Measurements from ENCODE around the gene ADARB2.

The ADARB2 gene

GRCh38 chr10:1206601-1207000 lies 530.7 kb downstream of the ADARB2 start:
- no peak overlapping the region for H3K27ac ChIP-seq (ENCODE audit: low read depth, low read length)
- H3F3A ChIP-seq (ENCODE audit: control insufficient read depth, insufficient read depth), result no peaks in the 10 kb centered on the region
- H4K20me1 ChIP-seq (ENCODE audit: control insufficient read depth, insufficient read depth, low read depth, low read length), result no peaks in the 10 kb centered on the region
- no peaks in the 10 kb centered on the region for H3K79me2 ChIP-seq (ENCODE audit: control insufficient read depth, low read length)
- TF ChIP-seq CTCF (IDR thresholded peaks at IDR 0.05; ENCODE audit: low read depth, low read length, poor library complexity, severe bottlenecking) (no peak), EZH2phosphoT487 (IDR thresholded peaks at IDR 0.05; ENCODE audit: borderline replicate concordance, low read length) (no peak)
- H3K9me3 ChIP-seq (ENCODE audit: control insufficient read depth, insufficient read depth, low read length), result no peaks in the 10 kb centered on the region
- H3K4me1 ChIP-seq (ENCODE audit: control insufficient read depth, low read length), result no peaks in the 10 kb centered on the region
- no peak overlapping the region for H3K4me3 ChIP-seq (ENCODE audit: low read length)
- no peak overlapping the region for H3K4me2 ChIP-seq (ENCODE audit: low read length)
- H3K36me3 ChIP-seq (ENCODE audit: control insufficient read depth, low read length), result no peaks in the 10 kb centered on the region
- no peaks in the 10 kb centered on the region for H3K9me2 ChIP-seq (replicated peaks; ENCODE audit: control insufficient read depth, low read length)
- no peaks in the 10 kb centered on the region for H3K27me3 ChIP-seq (ENCODE audit: control insufficient read depth, low read length)

GRCh38 chr10:1206101-1206500 lies 531.2 kb downstream of the ADARB2 start:
- Histone ChIP-seq H3K4me2 (ENCODE audit: low read length) (no peak overlapping the region), H3K4me1 (ENCODE audit: control insufficient read depth, low read length) (no peaks in the 10 kb centered on the region), H3K9me3 (ENCODE audit: control insufficient read depth, insufficient read depth, low read length) (no peaks in the 10 kb centered on the region), H3K36me3 (ENCODE audit: control insufficient read depth, low read length) (no peaks in the 10 kb centered on the region), H3K9me2 (replicated peaks; ENCODE audit: control insufficient read depth, low read length) (no peaks in the 10 kb centered on the region), H3K79me2 (ENCODE audit: control insufficient read depth, low read length) (no peaks in the 10 kb centered on the region), H3K4me3 (ENCODE audit: low read length) (no peak overlapping the region), H3F3A (ENCODE audit: control insufficient read depth, insufficient read depth) (no peaks in the 10 kb centered on the region), H4K20me1 (ENCODE audit: control insufficient read depth, insufficient read depth, low read depth, low read length) (no peaks in the 10 kb centered on the region), H3K27me3 (ENCODE audit: control insufficient read depth, low read length) (no peaks in the 10 kb centered on the region), H3K27ac (ENCODE audit: low read depth, low read length) (no peak overlapping the region)
- TF ChIP-seq CTCF (IDR thresholded peaks at IDR 0.05; ENCODE audit: low read depth, low read length, poor library complexity, severe bottlenecking) (no peak), EZH2phosphoT487 (IDR thresholded peaks at IDR 0.05; ENCODE audit: borderline replicate concordance, low read length) (no peak)

- no peaks in the 10 kb centered on the region for H3K27me3 ChIP-seq (ENCODE audit: control insufficient read depth, low read length)
- no peaks in the 10 kb centered on the region for H3K4me1 ChIP-seq (ENCODE audit: control insufficient read depth, low read length)
- no peaks in the 10 kb centered on the region for H3F3A ChIP-seq (ENCODE audit: control insufficient read depth, insufficient read depth)
- no peaks in the 10 kb centered on the region for H3K79me2 ChIP-seq (ENCODE audit: control insufficient read depth, low read length)
- H3K27ac ChIP-seq (ENCODE audit: low read depth, low read length), result no peak overlapping the region
- H3K4me2 ChIP-seq (ENCODE audit: low read length), result no peak overlapping the region
- TF ChIP-seq CTCF (IDR thresholded peaks at IDR 0.05; ENCODE audit: low read depth, low read length, poor library complexity, severe bottlenecking), result no peak
- TF ChIP-seq EZH2phosphoT487 (IDR thresholded peaks at IDR 0.05; ENCODE audit: borderline replicate concordance, low read length), result no peak
- H3K9me3 ChIP-seq (ENCODE audit: control insufficient read depth, insufficient read depth, low read length), result no peaks in the 10 kb centered on the region
- H3K36me3 ChIP-seq (ENCODE audit: control insufficient read depth, low read length), result no peaks in the 10 kb centered on the region
- H3K4me3 ChIP-seq (ENCODE audit: low read length), result no peak overlapping the region
- H4K20me1 ChIP-seq (ENCODE audit: control insufficient read depth, insufficient read depth, low read depth, low read length), result no peaks in the 10 kb centered on the region
- no peaks in the 10 kb centered on the region for H3K9me2 ChIP-seq (replicated peaks; ENCODE audit: control insufficient read depth, low read length)
Observed at GRCh38 chr10:1205450-1206030, 531.8 kb downstream of the ADARB2 start.

Measured in DOHH2 (cell line).